Panc1 (cell line): ENCODE data around the gene ACTL9. TPM values are rescaled to one million over a fixed set of nuclear protein-coding genes. Genes with fewer than 3 reads are reported as not detected.

Source experiments
- ATAC-seq: fragments of 200-7000 bp; cut with Tn5 transposase; 2 replicates; pipeline ENCODE4 v1.9.1; 2020; ENCODE audit warnings: mild to moderate bottlenecking, moderate library complexity
- BruUV-seq: library from RNA; stranded (reverse); fragments of 400-500 nt; replicated peaks from 2 replicates; lab custom pipeline; 2021; lab: Mats Ljungman, UMichigan
- CTCF ChIA-PET: fragments of 300-600 bp; sonication (Branson Sonifier 250); formaldehyde crosslinking; loops from one replicate; lab custom pipeline; 2022; ENCODE audit warnings: antibody characterized with exemption; lab: Charles Lee
- POLR2A ChIA-PET: fragments of 300-600 bp; sonication (Branson Sonifier 250); formaldehyde crosslinking; loops from one replicate; lab custom pipeline; 2022; ENCODE audit warnings: antibody characterized with exemption; lab: Charles Lee
- DNase-seq: peaks from one replicate; pipeline ENCODE4 v3.0.0-alpha.2; 2010; ENCODE audit warnings: low read depth, low spot score
- H3K27ac ChIP-seq: 2 replicates; pipeline ENCODE4 v1.5.1; 2011; ENCODE audit warnings: mild to moderate bottlenecking, low read length, inconsistent platforms
- H3K27me3 ChIP-seq: fragments of 200-500 bp; sonication (Bioruptor generic); 2 replicates; pipeline ENCODE4 v1.6.0; 2014; ENCODE audit warnings: low read length, inconsistent platforms; ENCODE audit not compliant: control insufficient read depth, insufficient read depth
- H3K36me3 ChIP-seq: fragments of 200-500 bp; sonication (Bioruptor generic); 2 replicates; pipeline ENCODE4 v1.5.1; 2014; ENCODE audit warnings: inconsistent platforms, mild to moderate bottlenecking, low read length, moderate library complexity; ENCODE audit not compliant: control insufficient read depth, insufficient read depth
- H3K4me1 ChIP-seq: 2 replicates; pipeline ENCODE4 v1.5.1; 2011; ENCODE audit warnings: inconsistent platforms, mild to moderate bottlenecking, low read length, moderate library complexity; ENCODE audit not compliant: control insufficient read depth, insufficient read depth
- H3K4me3 ChIP-seq, 2 experiments: 2 replicates each; pipeline ENCODE4 v1.5.1; 2011 to 2012; ENCODE audit warnings: low read depth in 2 of 2, low read length in 2 of 2, mild to moderate bottlenecking in 2 of 2, inconsistent platforms in 1 of 2, moderate library complexity in 1 of 2
- H3K9me3 ChIP-seq: fragments of 200-500 bp; sonication (Bioruptor generic); 2 replicates; pipeline ENCODE4 v1.5.1; 2014; ENCODE audit warnings: low read depth, mild to moderate bottlenecking, inconsistent platforms, low read length, moderate library complexity; ENCODE audit not compliant: control insufficient read depth, insufficient read depth
- CTCF ChIP-seq: fragments of 450-650 bp; IDR thresholded peaks from 2 replicates; pipeline ENCODE4 v1.5.1; 2017; ENCODE audit warnings: mild to moderate bottlenecking
- POLR2AphosphoS5 ChIP-seq: IDR thresholded peaks from 2 replicates; pipeline ENCODE4 v1.6.1; 2012; ENCODE audit warnings: mild to moderate bottlenecking, low read depth, low read length, moderate library complexity
- REST ChIP-seq, 2 experiments: IDR thresholded peaks; 2 replicates each; pipeline ENCODE4 v1.6.1; 2011 to 2012; ENCODE audit warnings: low read depth in 2 of 2, control low read depth in 1 of 2, low read length in 1 of 2, mild to moderate bottlenecking in 1 of 2, moderate library complexity in 1 of 2; ENCODE audit not compliant: insufficient read depth in 1 of 2
- SIN3A ChIP-seq: IDR thresholded peaks from 2 replicates; pipeline ENCODE4 v1.6.1; 2012; ENCODE audit warnings: low read depth, mild to moderate bottlenecking, low read length, moderate library complexity, borderline replicate concordance; ENCODE audit not compliant: insufficient read depth
- TCF7L2 ChIP-seq: IDR thresholded peaks from 2 replicates; pipeline ENCODE4 v1.6.1; 2011; ENCODE audit warnings: mild to moderate bottlenecking, low read depth, low read length, inconsistent platforms
- in situ Hi-C: cut with HindIII; loops from 2 replicates; pipeline ENCODE4 v1.10.0; 2016; ENCODE audit warnings: low sequenced_read_pairs, low pct_unique_long_range_greater_than_20kb
- intact Hi-C: fragments of 100-400 bp; cut with micrococcal nuclease; formaldehyde crosslinking; loops from one replicate; pipeline ENCODE4 v1.10.0; 2022; ENCODE audit not compliant: unreplicated experiment
- total RNA-seq: library from RNA; stranded (reverse); gene quantifications from one replicate; pipeline ENCODE4 v1.2.1, GENCODE V29; 2021; ENCODE audit not compliant: unreplicated experiment

The ACTL9 gene
- total RNA-seq, 1 experiment from 2014 or later = not detected

GRCh38 chr19:8673276-8673891 lies 25.2 kb downstream of the ACTL9 start:
- in situ Hi-C loops (no loop called here), intact Hi-C loops (no loop called here)
- no peak overlapping the region for H3K27ac ChIP-seq
- DNase-seq = no peak
- H3K27me3 ChIP-seq = no peaks in the 10 kb centered on the region
- TF ChIP-seq CTCF (no peak), TCF7L2 (no peak), POLR2AphosphoS5 (no peak), SIN3A (no peak), REST (IDR thresholded peaks at IDR 0.05; ENCODE audit: insufficient read depth in 1 of 2, low read depth in 2 of 2, low read length in 1 of 2) (no peak)
- ChIA-PET POLR2A (no interaction called here), CTCF (interaction anchor here (0.9 kb wide), 1 partner anchor 92 kb away, joined by 8 read pairs; no protein-coding TSS in a partner anchor)
- H3K36me3 ChIP-seq = no peaks in the 10 kb centered on the region
- BruUV-seq = no TSS peak
- no peaks in the 10 kb centered on the region for H3K4me1 ChIP-seq
- no peak overlapping the region for H3K4me3 ChIP-seq
- H3K9me3 ChIP-seq = no peaks in the 10 kb centered on the region
- ATAC-seq = no peak

GRCh38 chr19:8666814-8667405 lies 31.7 kb downstream of the ACTL9 start:
- no peaks in the 10 kb centered on the region for H3K27me3 ChIP-seq
- no peak overlapping the region for H3K4me3 ChIP-seq
- no peak for DNase-seq
- no peaks in the 10 kb centered on the region for H3K4me1 ChIP-seq
- in situ Hi-C loops = no loop called here
- H3K27ac ChIP-seq = no peak overlapping the region
- ATAC-seq = no peak
- no peaks in the 10 kb centered on the region for H3K9me3 ChIP-seq
- ChIA-PET CTCF (no interaction called here), POLR2A (no interaction called here)
- TF ChIP-seq POLR2AphosphoS5 (no peak), CTCF (no peak), SIN3A (no peak), TCF7L2 (no peak), REST (IDR thresholded peaks at IDR 0.05; ENCODE audit: insufficient read depth in 1 of 2, low read depth in 2 of 2, low read length in 1 of 2) (no peak)
- intact Hi-C loops = no loop called here
- no TSS peak for BruUV-seq
- no peaks in the 10 kb centered on the region for H3K36me3 ChIP-seq
